Pericardium fibroblast (primary cell): ENCODE measurements around the gene PEX6. TPM values are rescaled to one million over a fixed set of nuclear protein-coding genes. Genes with fewer than 3 reads are reported as not detected.

ENCODE experiments used
- total RNA-seq: library from RNA; depleted of rRNA; stranded (reverse); fragments of >200 nt; gene quantifications from 2 replicates; pipeline ENCODE4 v1.2.3, GENCODE V29; 2015

Gene PEX6
- total RNA-seq: 30.1 and 40.1 TPM in 2 replicates

GRCh38 chr6:42978839-42979522 lies at the start of gene PEX6:
Gene PEX6 (minus strand): TSS chr6:42979181. CDS start chr6:42979150, 31 bp downstream.

DNA sequence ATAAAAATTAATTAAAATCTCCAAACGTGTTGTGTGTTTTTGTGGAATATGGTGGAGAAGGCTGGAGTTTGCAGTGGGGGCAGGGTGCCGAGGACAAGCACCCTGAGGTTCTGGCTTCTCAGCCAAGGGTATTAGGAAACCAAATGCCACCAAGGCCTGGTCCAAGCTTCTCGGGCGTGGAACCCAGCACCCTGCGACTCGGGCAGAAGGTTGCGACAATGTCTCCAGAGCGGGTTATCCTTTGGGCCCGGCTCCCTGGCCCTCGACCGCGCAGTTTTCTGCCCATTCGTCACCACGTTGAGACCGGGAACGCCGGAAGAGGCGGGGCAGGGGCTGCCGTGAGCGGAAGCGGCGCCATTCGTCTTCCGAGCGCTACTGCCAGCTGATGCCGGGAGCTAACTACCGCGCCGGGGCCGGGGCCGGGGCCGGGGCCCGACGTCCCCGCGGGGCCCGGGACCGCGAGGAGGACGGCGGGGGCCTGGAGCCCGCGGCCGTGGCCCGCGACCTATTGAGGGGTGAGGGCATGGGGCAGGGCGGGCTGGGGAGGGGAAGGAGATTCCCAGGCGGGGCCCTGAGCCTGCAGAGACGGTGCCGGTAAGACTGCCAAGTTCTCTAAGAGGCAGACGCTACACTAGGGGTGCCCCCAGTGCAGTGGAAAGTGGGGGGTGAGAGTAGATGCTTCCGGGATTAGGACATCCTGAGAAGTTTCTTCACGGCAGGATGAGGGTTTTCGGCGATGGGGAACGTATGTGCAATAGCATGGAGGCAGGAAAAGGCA lies 42.5 kb upstream of the PEX6 start, which contains the start of gene RRP36:
Gene RRP36 (plus strand): TSS at position 354 of the 778 bp plus-strand sequence. CDS start 32 bp downstream, at position 386.

GRCh38 chr6:43013843-43014433 lies 35.0 kb upstream of the PEX6 start, which contains the start of the genes KLHDC3 and MEA1:
Gene KLHDC3 (plus strand): TSS chr6:43014249. CDS start chr6:43017193, 2,944 bp downstream.
Gene MEA1 (minus strand): TSS chr6:43013946. CDS start chr6:43013813, 133 bp downstream.

DNA sequence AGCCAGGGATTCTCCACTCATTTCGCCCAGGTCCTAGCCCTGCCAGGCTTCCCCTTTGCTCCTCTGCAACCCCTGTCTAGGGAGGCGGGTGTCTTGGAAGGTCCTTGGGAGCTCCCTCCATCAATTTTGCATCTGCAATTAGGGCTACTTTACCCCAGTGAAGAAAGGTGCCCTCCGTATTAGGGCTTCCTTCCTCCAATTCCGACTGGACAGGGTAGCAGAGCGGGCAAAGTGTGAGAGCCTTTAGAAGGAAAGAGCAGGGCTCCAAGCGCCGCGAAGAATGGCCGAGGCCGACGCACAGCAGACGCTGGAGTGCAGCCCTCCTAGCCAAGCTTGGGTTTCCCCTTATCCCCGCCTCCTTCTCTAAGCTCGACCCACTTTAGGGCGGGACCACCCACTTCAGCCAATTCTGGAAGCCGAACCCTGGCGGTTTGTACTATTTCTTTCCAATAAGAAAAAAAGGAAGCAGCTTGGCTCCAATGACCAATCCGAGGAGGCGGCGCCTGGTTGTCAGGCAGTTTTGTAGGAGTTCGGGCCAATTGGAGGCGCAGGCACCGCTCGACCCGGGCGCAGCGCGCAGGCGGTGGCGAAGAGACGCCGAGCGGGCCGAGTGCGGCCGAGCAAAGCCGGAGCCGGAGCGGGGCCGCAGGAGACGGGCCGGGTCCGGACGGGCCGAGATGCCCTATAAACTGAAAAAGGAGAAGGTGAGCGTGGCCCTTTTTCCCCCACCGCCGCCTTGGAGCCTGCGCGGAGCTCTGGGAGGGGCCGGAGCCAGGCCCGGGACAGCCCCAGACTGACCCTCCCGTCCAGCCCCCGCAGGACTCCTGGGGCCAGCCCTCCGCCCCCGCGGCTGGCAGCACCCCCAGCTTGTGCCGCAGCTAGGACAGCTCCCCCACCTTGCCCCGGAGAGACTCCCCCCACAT lies 5.3 kb upstream of the PEX6 start, which contains the start of gene PPP2R5D:
Gene PPP2R5D (plus strand): TSS at position 570 of the 923 bp plus-strand sequence. CDS start 108 bp downstream, at position 678.

DNA sequence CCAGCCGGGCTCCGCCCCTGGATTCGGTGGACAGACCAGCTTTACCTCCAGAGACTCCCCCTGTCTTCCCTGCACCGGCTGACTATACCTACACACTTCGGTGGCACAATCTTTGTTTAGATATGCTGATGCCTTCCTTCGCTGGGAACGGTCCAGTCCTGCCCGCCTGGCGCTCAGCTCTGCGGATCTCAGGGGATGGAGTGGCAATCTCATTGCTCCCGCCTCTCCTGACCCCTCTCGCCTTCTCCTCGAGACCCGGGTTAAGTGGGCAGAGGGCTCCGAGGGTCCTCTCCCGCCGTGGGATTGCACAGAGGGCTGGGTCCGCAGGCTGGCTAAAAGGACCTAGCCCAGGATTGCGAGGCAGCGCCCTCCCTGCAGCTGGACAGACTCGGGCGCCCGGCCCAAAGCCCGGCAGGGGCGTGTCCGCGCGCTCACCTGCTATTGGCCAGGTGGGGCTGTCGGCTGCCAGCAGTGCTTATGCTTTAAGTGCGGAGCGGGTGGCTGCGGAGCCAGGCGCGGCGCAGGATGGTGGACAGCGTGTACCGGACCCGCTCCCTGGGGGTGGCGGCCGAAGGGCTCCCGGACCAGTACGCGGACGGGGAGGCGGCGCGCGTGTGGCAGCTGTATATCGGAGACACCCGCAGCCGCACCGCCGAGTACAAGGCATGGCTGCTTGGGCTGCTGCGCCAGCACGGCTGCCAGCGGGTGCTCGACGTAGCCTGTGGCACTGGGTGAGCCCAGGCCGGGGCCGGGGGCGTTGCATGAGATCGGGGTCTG lies 18.6 kb downstream of the PEX6 start, which contains the start of gene GNMT:
Gene GNMT (plus strand): TSS at position 512 of the 777 bp plus-strand sequence. CDS start 14 bp downstream, at position 526.

DNA sequence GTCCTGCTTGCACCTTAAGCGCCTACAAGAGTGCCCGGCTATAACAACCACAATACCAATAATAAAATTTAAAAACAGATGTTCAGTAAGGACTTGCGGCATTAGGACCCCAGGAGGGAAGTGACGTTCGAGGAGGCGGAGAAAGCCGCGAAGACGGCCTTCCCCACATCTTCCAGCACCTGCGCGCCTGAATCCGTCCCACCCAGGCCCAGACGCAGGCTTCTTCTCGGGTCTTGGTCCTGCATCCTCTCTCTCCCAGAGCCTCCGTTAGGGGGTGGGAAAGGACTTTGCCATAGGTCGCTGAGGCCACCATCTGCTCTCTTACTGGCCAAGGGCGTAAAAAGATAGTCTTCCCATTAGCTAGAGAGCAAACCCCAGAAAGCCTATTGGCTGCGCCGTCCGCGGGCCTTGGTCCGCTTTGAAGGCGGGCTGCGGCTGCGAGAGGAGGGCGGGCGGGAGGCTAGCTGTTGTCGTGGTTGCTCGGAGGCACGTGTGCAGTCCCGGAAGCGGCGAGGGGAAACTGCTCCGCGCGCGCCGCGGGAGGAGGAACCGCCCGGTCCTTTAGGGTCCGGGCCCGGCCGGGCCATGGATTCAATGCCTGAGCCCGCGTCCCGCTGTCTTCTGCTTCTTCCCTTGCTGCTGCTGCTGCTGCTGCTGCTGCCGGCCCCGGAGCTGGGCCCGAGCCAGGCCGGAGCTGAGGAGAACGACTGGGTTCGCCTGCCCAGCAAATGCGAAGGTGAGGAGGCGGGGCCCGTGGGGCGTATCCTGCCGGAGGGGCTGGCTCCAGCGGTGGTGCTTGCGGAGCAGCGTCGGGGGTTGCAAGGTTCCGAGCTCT lies 49.8 kb downstream of the PEX6 start, which contains the start of gene CNPY3:
Gene CNPY3 (plus strand): TSS at position 495 of the 835 bp plus-strand sequence. CDS start 91 bp downstream, at position 586.

GRCh38 chr6:42915732-42916131 lies 63.2 kb downstream of the PEX6 start, which contains the start of gene PTCRA:
Gene PTCRA (plus strand): TSS chr6:42916053. CDS start chr6:42916070, 17 bp downstream.

Other genes with a start within 250 kb of the PEX6 start
- gene TBCC, start 233.1 kb downstream of the PEX6 start, total RNA-seq: 38.2 and 46.8 TPM in 2 replicates
- 4.7 and 6.0 TPM in 2 replicates for gene BICRAL, start 197.1 kb downstream of the PEX6 start, total RNA-seq
- 61.5 and 65.8 TPM in 2 replicates for gene RPL7L1, start 99.6 kb downstream of the PEX6 start, total RNA-seq
- gene PTCRA, start 63.1 kb downstream of the PEX6 start, total RNA-seq: not detected in 2 replicates
- 31.3 and 44.8 TPM in 2 replicates for gene CNPY3, start 49.7 kb downstream of the PEX6 start, total RNA-seq
- not detected in 2 replicates for gene GNMT, start 18.4 kb downstream of the PEX6 start, total RNA-seq
- 40.0 and 50.5 TPM in 2 replicates for gene PPP2R5D, start 5.4 kb upstream of the PEX6 start, total RNA-seq
- 54.0 and 96.0 TPM in 2 replicates for gene MEA1, start 34.8 kb upstream of the PEX6 start, total RNA-seq
- 112 and 172 TPM in 2 replicates for gene KLHDC3, start 35.1 kb upstream of the PEX6 start, total RNA-seq
- 42.2 and 73.4 TPM in 2 replicates for gene RRP36, start 42.4 kb upstream of the PEX6 start, total RNA-seq
- gene CUL7, start 74.7 kb upstream of the PEX6 start, total RNA-seq: 22.2 and 27.6 TPM in 2 replicates
- 13.4 and 23.5 TPM in 2 replicates for gene MRPL2, start 80.3 kb upstream of the PEX6 start, total RNA-seq
- 15.3 and 47.3 TPM in 2 replicates for gene KLC4, start 80.5 kb upstream of the PEX6 start, total RNA-seq
- 171 and 174 TPM in 2 replicates for gene PTK7, start 97.1 kb upstream of the PEX6 start, total RNA-seq
- gene SRF, start 192.1 kb upstream of the PEX6 start, total RNA-seq: 20.3 and 31.0 TPM in 2 replicates
- gene CUL9, start 203.0 kb upstream of the PEX6 start, total RNA-seq: 16.0 and 29.5 TPM in 2 replicates